KMS-11 (cell line): ENCODE measurements around the gene MBLAC1.

Source experiments
- H2AFZ ChIP-seq: fragments of 200-600 bp; sonication (generic); 2 replicates; pipeline ENCODE4 v1.6.1; 2016; ENCODE audit warnings: antibody characterized with exemption, mixed run types, low read depth
- H3K27ac ChIP-seq: fragments of 200-600 bp; sonication (generic); 2 replicates; pipeline ENCODE4 v1.6.1; 2016; ENCODE audit warnings: mild to moderate bottlenecking, mixed run types
- H3K27me3 ChIP-seq: fragments of 200-600 bp; sonication (generic); 2 replicates; pipeline ENCODE4 v1.6.1; 2017; ENCODE audit warnings: mild to moderate bottlenecking, low read depth, mixed run types, moderate library complexity; ENCODE audit not compliant: insufficient read depth
- H3K36me3 ChIP-seq: fragments of 200-600 bp; sonication (generic); 2 replicates; pipeline ENCODE4 v1.6.1; 2017; ENCODE audit warnings: mild to moderate bottlenecking, mixed run types; ENCODE audit not compliant: insufficient read depth
- H3K4me1 ChIP-seq: fragments of 200-600 bp; sonication (generic); 2 replicates; pipeline ENCODE4 v1.6.1; 2016; ENCODE audit warnings: mild to moderate bottlenecking, low read depth, mixed run types; ENCODE audit not compliant: poor library complexity, severe bottlenecking
- H3K4me2 ChIP-seq: fragments of 200-600 bp; sonication (generic); 2 replicates; pipeline ENCODE4 v1.7.0; 2016; ENCODE audit warnings: mild to moderate bottlenecking, mixed run types
- H3K4me3 ChIP-seq: fragments of 200-600 bp; sonication (generic); IDR thresholded peaks from 2 replicates; pipeline ENCODE4 v1.6.1; 2017; ENCODE audit warnings: low read depth, low read length, mixed read lengths; ENCODE audit not compliant: insufficient read depth
- H3K79me2 ChIP-seq: fragments of 200-600 bp; sonication (generic); 2 replicates; pipeline ENCODE4 v1.6.1; 2016; ENCODE audit warnings: low read depth, mixed run types; ENCODE audit not compliant: insufficient read depth
- H3K9ac ChIP-seq: fragments of 200-600 bp; sonication (generic); 2 replicates; pipeline ENCODE4 v1.6.1; 2016; ENCODE audit warnings: mild to moderate bottlenecking, mixed run types
- H4K20me1 ChIP-seq: fragments of 200-600 bp; sonication (generic); 2 replicates; pipeline ENCODE4 v1.6.1; 2016; ENCODE audit warnings: mild to moderate bottlenecking, mixed run types; ENCODE audit not compliant: insufficient read depth
- TF ChIP-seq, protein P1 (sequence below): fragments of 200-600 bp; sonication (generic); conservative IDR thresholded peaks from 2 replicates; pipeline ENCODE4 v1.6.1; 2017; ENCODE audit warnings: low read depth, mild to moderate bottlenecking, antibody characterized with exemption, low read length, moderate library complexity, mixed read lengths

MBLAC1 gene

DNA sequence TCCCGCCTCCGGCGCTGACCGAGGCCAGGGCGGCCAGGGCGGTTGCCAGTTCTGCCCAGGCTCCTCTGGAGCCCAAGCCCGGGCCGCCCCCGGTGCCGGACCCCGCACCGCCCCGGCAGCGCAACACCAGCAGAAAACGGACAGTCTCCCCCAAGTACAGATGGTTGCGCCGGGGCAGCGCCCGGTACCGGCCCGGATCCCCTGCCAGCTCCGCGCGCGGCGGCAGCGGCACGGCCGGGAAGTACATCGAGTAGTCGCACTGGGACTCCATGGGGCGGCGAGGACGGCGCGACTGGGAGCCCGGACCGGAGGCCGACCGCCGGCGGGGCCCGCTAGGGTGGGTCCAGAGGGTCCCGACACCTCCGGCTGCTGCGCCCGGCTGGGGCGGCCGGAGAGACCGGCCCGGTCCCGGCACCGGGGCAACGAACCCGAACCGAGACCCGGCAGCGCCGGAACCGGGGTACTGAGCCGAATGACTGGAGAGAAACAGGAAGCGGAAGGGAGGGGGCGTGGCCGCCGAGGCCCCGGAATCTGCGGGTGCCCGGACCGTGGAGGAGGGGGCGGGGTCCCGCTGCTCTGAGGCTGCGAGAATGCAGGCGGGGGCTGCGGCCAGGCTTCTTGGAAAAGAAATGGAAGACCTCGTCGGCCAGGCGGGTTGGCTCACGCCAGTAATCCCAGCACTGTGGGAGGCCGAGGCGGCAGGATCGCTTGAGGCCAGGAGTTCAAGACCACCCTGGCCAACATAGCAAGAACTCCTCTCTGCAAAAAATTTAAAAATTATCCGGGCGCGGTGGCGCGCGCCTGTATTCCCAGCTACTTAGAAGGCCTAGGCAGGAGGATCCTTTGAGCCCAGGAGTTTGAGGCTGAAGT, 31.7 kb downstream of the MBLAC1 start, which contains the start of gene TRAPPC14:
TRAPPC14 (minus strand) TSS at position 495 of the 870 bp plus-strand sequence; CDS start at position 271, 224 bp downstream.
- Histone ChIP-seq H3K79me2 (no peaks in the 10 kb centered on the region; the same call in 1 of the 2 replicates), H3K4me2 (peak within 1 kb of the TSS; percentile 90), H4K20me1 (no peaks in the 10 kb centered on the region), H2AFZ (peak within 1 kb of the TSS; percentile 91), H3K27ac (no peak within 1 kb of the TSS), H3K27me3 (peaks cover 31% of the 10 kb centered on the region), H3K9ac (peak within 1 kb of the TSS; percentile 41), H3K36me3 (no peaks in the 10 kb centered on the region; the same call in 1 of the 2 replicates), H3K4me1 (peaks cover 17% of the 10 kb centered on the region), H3K4me3 (no peak within 1 kb of the TSS)
- TF ChIP-seq, protein P1, sequence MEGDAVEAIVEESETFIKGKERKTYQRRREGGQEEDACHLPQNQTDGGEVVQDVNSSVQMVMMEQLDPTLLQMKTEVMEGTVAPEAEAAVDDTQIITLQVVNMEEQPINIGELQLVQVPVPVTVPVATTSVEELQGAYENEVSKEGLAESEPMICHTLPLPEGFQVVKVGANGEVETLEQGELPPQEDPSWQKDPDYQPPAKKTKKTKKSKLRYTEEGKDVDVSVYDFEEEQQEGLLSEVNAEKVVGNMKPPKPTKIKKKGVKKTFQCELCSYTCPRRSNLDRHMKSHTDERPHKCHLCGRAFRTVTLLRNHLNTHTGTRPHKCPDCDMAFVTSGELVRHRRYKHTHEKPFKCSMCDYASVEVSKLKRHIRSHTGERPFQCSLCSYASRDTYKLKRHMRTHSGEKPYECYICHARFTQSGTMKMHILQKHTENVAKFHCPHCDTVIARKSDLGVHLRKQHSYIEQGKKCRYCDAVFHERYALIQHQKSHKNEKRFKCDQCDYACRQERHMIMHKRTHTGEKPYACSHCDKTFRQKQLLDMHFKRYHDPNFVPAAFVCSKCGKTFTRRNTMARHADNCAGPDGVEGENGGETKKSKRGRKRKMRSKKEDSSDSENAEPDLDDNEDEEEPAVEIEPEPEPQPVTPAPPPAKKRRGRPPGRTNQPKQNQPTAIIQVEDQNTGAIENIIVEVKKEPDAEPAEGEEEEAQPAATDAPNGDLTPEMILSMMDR = no peak

DNA sequence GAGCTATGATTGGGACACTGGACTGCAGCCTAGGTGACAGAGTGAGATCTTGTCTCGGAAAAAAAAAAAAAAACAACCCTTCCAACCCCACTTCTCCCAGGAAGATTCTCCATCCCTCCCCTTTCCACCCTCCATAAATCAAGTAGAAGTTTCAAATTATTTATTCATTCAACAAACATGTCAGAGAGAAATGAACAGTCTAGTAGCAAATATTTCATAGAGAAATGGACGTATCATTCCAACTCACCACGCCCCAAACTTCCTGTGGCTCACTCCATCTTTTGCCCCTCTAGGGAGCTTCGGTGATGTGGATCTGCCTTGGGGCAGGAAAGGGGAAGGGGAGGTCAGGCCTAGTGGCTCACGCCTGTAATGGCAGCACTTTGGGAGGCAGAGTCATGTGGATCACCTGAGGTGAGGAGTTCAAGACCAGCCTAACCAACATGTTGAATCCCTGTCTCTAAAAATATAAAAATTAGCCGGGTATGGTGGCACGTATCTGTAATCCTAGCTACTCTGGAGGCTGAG, 32.4 kb downstream of the MBLAC1 start:
- H3K4me3 ChIP-seq = no peak overlapping the region
- no peak overlapping the region for H3K27ac ChIP-seq
- no peaks in the 10 kb centered on the region for H4K20me1 ChIP-seq
- no peaks in the 10 kb centered on the region; the same call in 1 of the 2 replicates for H3K36me3 ChIP-seq
- peaks cover 17% of the 10 kb centered on the region for H3K4me1 ChIP-seq
- H3K27me3 ChIP-seq = peaks cover 38% of the 10 kb centered on the region
- peak overlapping the region; percentile 41; the same call in 1 of the 2 replicates for H3K9ac ChIP-seq
- H3K4me2 ChIP-seq = peak overlapping the region; percentile 90
- peak overlapping the region; percentile 91 for H2AFZ ChIP-seq
- no peaks in the 10 kb centered on the region; the same call in 1 of the 2 replicates for H3K79me2 ChIP-seq
- TF ChIP-seq, protein P1 = no peak

DNA sequence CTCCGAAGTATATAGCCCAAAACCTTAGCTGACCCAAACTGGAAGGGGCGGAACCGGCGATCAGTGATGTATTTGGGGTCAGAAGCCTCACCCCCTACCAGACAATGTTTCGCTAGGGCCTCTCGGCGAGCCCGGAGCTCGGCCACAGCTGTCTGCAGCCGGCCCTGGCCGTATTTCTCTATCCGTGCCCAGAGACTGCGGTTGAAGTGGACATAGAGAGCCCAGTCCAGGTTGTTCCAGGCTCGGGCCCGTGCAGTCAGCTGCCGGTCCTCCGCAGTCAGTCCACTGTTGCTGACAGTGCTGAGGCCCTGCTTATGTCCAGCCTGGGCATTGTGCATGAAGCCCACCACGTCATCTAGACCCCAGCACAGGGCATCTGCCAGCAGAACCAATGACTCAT, 33.3 kb downstream of the MBLAC1 start:
- H3K27me3 ChIP-seq = peaks cover 46% of the 10 kb centered on the region
- no peak overlapping the region for H2AFZ ChIP-seq
- H3K4me2 ChIP-seq = no peak overlapping the region
- H3K36me3 ChIP-seq = no peaks in the 10 kb centered on the region; the same call in 1 of the 2 replicates
- H3K79me2 ChIP-seq = no peaks in the 10 kb centered on the region; the same call in 1 of the 2 replicates
- H3K9ac ChIP-seq = no peak overlapping the region
- no peak overlapping the region for H3K4me3 ChIP-seq
- no peak overlapping the region for H3K27ac ChIP-seq
- H4K20me1 ChIP-seq = no peaks in the 10 kb centered on the region
- H3K4me1 ChIP-seq = peaks cover 17% of the 10 kb centered on the region
- TF ChIP-seq, protein P1 = no peak

DNA sequence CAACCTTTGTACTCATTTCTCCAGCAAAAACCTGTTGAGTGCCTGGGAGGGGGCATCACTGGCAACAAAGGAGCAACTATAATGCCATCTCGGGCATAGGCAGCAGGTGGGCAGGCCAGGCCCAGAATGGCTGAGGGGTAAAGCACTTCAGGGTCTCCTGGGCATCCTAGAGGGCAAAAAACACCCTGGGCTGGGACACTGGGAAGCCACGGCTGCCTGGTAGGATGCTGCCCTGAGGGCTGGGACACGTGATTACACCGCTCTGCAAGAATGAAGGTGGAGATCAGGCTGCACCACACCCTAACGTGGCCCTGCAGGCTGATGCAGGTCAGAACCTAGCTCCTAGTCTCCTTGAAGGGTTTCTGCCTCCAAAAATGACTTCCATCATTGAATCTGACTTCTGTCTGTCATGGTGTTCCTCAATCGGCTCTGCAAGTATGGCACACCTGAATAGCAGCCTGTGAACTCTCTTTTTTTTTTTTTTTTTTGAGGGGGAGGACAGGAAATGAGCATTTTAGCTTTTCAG, 36.3 kb downstream of the MBLAC1 start:
- Histone ChIP-seq H3K4me1 (peaks cover 5% of the 10 kb centered on the region), H3K27me3 (peaks cover 75% of the 10 kb centered on the region), H2AFZ (no peak overlapping the region), H3K4me3 (no peak overlapping the region), H3K4me2 (no peak overlapping the region), H4K20me1 (no peaks in the 10 kb centered on the region), H3K79me2 (no peaks in the 10 kb centered on the region; the same call in 1 of the 2 replicates), H3K27ac (no peak overlapping the region), H3K9ac (no peak overlapping the region), H3K36me3 (no peaks in the 10 kb centered on the region)
- TF ChIP-seq, protein P1 = no peak
